Mesendoderm (in vitro differentiated cells): ENCODE results near the gene NCCRP1.

Source experiments
- DNase-seq: peaks from one replicate; pipeline ENCODE4 v3.0.0; 2013
- H2AK5ac ChIP-seq: 2 replicates; pipeline ENCODE4 v1.6.1; 2013; ENCODE audit warnings: low read length, inconsistent platforms
- H2BK120ac ChIP-seq: 2 replicates; pipeline ENCODE4 v1.6.1; 2013; ENCODE audit warnings: low read depth, mild to moderate bottlenecking, low read length, moderate library complexity, mixed read lengths
- H2BK15ac ChIP-seq: replicated peaks from 2 replicates; pipeline ENCODE4 v1.6.1; 2013; ENCODE audit warnings: low read depth, mild to moderate bottlenecking, moderate library complexity
- H2BK5ac ChIP-seq: 2 replicates; pipeline ENCODE4 v1.6.1; 2013; ENCODE audit warnings: low read length, inconsistent platforms
- H3K18ac ChIP-seq: 2 replicates; pipeline ENCODE4 v1.6.1; 2013; ENCODE audit warnings: mild to moderate bottlenecking, low read length, mixed read lengths
- H3K23ac ChIP-seq: one replicate; pipeline ENCODE4 v1.6.1; 2013; ENCODE audit warnings: low read length
- H3K27ac ChIP-seq: 2 replicates; pipeline ENCODE4 v1.5.1; 2013; ENCODE audit warnings: low read depth, mild to moderate bottlenecking, inconsistent platforms, low read length, moderate library complexity
- H3K27me3 ChIP-seq: 2 replicates; pipeline ENCODE4 v1.6.1; 2013; ENCODE audit warnings: low read length, control low read depth, mild to moderate bottlenecking, inconsistent platforms; ENCODE audit not compliant: insufficient read depth, poor library complexity
- H3K36me3 ChIP-seq: 2 replicates; pipeline ENCODE4 v1.6.1; 2013; ENCODE audit warnings: low read length, inconsistent platforms; ENCODE audit not compliant: control insufficient read depth, insufficient read depth
- H3K4ac ChIP-seq: one replicate; pipeline ENCODE4 v1.6.1; 2013; ENCODE audit warnings: low read depth, mild to moderate bottlenecking, low read length, moderate library complexity
- H3K4me1 ChIP-seq: 2 replicates; pipeline ENCODE4 v1.6.1; 2013; ENCODE audit warnings: low read depth, low read length, inconsistent platforms; ENCODE audit not compliant: control insufficient read depth
- H3K4me2 ChIP-seq: 2 replicates; pipeline ENCODE4 v1.6.1; 2013; ENCODE audit warnings: low read length
- H3K4me3 ChIP-seq: 2 replicates; pipeline ENCODE4 v1.5.1; 2013; ENCODE audit warnings: mild to moderate bottlenecking, low read length
- H3K56ac ChIP-seq: one replicate; pipeline ENCODE4 v1.6.1; 2013; ENCODE audit warnings: low read length
- H3K79me1 ChIP-seq: 2 replicates; pipeline ENCODE4 v1.6.1; 2013; ENCODE audit warnings: low read length, inconsistent platforms
- H3K79me2 ChIP-seq: 2 replicates; pipeline ENCODE4 v1.6.1; 2013; ENCODE audit warnings: mild to moderate bottlenecking, low read length; ENCODE audit not compliant: control insufficient read depth, insufficient read depth
- H3K9ac ChIP-seq: 2 replicates; pipeline ENCODE4 v1.6.1; 2013; ENCODE audit warnings: low read length, inconsistent platforms
- H4K5ac ChIP-seq: one replicate; pipeline ENCODE4 v1.6.1; 2013; ENCODE audit warnings: low read length
- H4K8ac ChIP-seq: one replicate; pipeline ENCODE4 v1.6.1; 2013; ENCODE audit warnings: low read depth, mild to moderate bottlenecking, control low read depth, low read length, moderate library complexity
- WGBS: extraction: QIAGEN DNeasy Blood & Tissue Kit; methylation state at CpG from one replicate; pipeline ENCODE4 v1.1.7; 2013; ENCODE audit warnings: low lambda C conversion rate, missing lambda C conversion rate; ENCODE audit not compliant: insufficient coverage; ENCODE audit errors: extremely low coverage; 5-methylcytosine and 5-hydroxymethylcytosine counted together

The NCCRP1 gene

DNA sequence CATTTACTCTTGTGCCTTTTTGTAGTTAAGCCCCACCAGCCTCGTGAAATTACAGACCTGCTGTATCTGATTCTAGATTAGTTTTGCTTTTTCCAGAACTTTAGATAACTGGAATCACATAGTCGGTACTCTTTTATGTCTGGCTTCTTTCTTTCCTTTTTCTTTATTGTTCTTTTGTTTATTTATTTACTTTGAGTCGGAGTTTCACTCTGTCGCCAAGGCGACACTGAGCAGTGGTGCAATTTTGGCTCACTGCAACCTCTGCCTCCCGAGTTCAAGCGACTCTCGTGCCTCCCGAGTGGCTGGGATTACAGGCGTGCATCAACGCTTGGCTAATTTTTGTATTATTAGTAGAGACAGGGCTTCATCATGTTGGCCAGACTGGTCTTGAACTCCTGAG is 6.0 kb upstream of the NCCRP1 start:
- Histone ChIP-seq H3K18ac (no peak overlapping the region), H3K4ac (no peak overlapping the region), H3K79me1 (no peaks in the 10 kb centered on the region), H3K27ac (no peak overlapping the region), H4K8ac (no peak overlapping the region), H3K27me3 (no peaks in the 10 kb centered on the region), H3K23ac (no peak overlapping the region), H3K9ac (no peak overlapping the region), H2BK15ac (no peak overlapping the region), H2BK5ac (no peak overlapping the region), H3K4me3 (no peak overlapping the region), H3K4me1 (no peaks in the 10 kb centered on the region), H4K5ac (no peak overlapping the region), H2BK120ac (no peak overlapping the region), H2AK5ac (no peak overlapping the region), H3K4me2 (no peak overlapping the region), H3K79me2 (no peaks in the 10 kb centered on the region), H3K36me3 (no peaks in the 10 kb centered on the region), H3K56ac (no peak overlapping the region)
- no CpG with 5 or more reads among the region's 11 CpGs for WGBS
- peak; percentile 18 for DNase-seq

GRCh38 chr19:39192846-39193245 is 3.9 kb upstream of the NCCRP1 start:
- no peak overlapping the region for H2BK15ac ChIP-seq
- WGBS, result no CpG with 5 or more reads among the region's 2 CpGs

GRCh38 chr19:39193803-39194202 is 3.0 kb upstream of the NCCRP1 start:
- H2AK5ac ChIP-seq, result no peak overlapping the region
- DNase-seq, result no peak
- H3K4me2 ChIP-seq, result no peak overlapping the region
- no peaks in the 10 kb centered on the region for H3K4me1 ChIP-seq
- no peak overlapping the region for H4K5ac ChIP-seq
- H3K27ac ChIP-seq, result no peak overlapping the region
- no peak overlapping the region for H2BK15ac ChIP-seq
- H3K4me3 ChIP-seq, result no peak overlapping the region
- no peak overlapping the region for H4K8ac ChIP-seq
- no peaks in the 10 kb centered on the region for H3K36me3 ChIP-seq
- H3K56ac ChIP-seq, result no peak overlapping the region
- peaks cover 7% of the 10 kb centered on the region for H3K27me3 ChIP-seq
- no peaks in the 10 kb centered on the region for H3K79me1 ChIP-seq
- no peak overlapping the region for H2BK120ac ChIP-seq
- H3K79me2 ChIP-seq, result no peaks in the 10 kb centered on the region
- no peak overlapping the region for H3K18ac ChIP-seq
- H3K9ac ChIP-seq, result no peak overlapping the region
- no CpG with 5 or more reads among the region's 8 CpGs for WGBS
- H3K23ac ChIP-seq, result no peak overlapping the region
- H2BK5ac ChIP-seq, result no peak overlapping the region
- no peak overlapping the region for H3K4ac ChIP-seq

More at GRCh38 chr19:39192846-39193245, 3.9 kb upstream of the NCCRP1 start:
- Histone ChIP-seq H3K9ac (no peak overlapping the region), H3K27me3 (peaks cover 4% of the 10 kb centered on the region), H3K4ac (no peak overlapping the region), H3K36me3 (no peaks in the 10 kb centered on the region), H3K4me2 (no peak overlapping the region), H3K23ac (no peak overlapping the region), H3K18ac (no peak overlapping the region), H4K5ac (no peak overlapping the region), H3K56ac (no peak overlapping the region), H4K8ac (no peak overlapping the region), H2BK5ac (no peak overlapping the region), H3K4me3 (no peak overlapping the region), H2AK5ac (no peak overlapping the region), H3K79me2 (no peaks in the 10 kb centered on the region), H3K79me1 (no peaks in the 10 kb centered on the region), H3K27ac (no peak overlapping the region), H3K4me1 (no peaks in the 10 kb centered on the region), H2BK120ac (no peak overlapping the region)
- no peak for DNase-seq

- Histone ChIP-seq H3K4me2 (no peak overlapping the region), H3K27ac (no peak overlapping the region), H3K79me1 (no peaks in the 10 kb centered on the region), H3K56ac (no peak overlapping the region), H3K36me3 (no peaks in the 10 kb centered on the region), H3K4me1 (no peaks in the 10 kb centered on the region), H3K27me3 (peaks cover 7% of the 10 kb centered on the region), H2AK5ac (no peak overlapping the region), H2BK15ac (no peak overlapping the region), H2BK120ac (no peak overlapping the region), H2BK5ac (no peak overlapping the region), H3K79me2 (no peaks in the 10 kb centered on the region), H3K23ac (no peak overlapping the region), H3K18ac (no peak overlapping the region), H3K9ac (no peak overlapping the region), H3K4me3 (no peak overlapping the region), H3K4ac (no peak overlapping the region), H4K5ac (no peak overlapping the region), H4K8ac (no peak overlapping the region)
- peak; percentile 84 for DNase-seq
- WGBS, result no CpG with 5 or more reads among the region's 9 CpGs
Observed at GRCh38 chr19:39194832-39195542, 1.8 kb upstream of the NCCRP1 start.

- no peak overlapping the region for H3K4me3 ChIP-seq
- H2BK120ac ChIP-seq, result no peak overlapping the region
- no CpG with 5 or more reads among the region's 9 CpGs for WGBS
- no peaks in the 10 kb centered on the region for H3K4me1 ChIP-seq
- H4K5ac ChIP-seq, result no peak overlapping the region
- no peak overlapping the region for H2AK5ac ChIP-seq
- H4K8ac ChIP-seq, result no peak overlapping the region
- H2BK5ac ChIP-seq, result no peak overlapping the region
- no peak overlapping the region for H3K9ac ChIP-seq
- no peak overlapping the region for H2BK15ac ChIP-seq
- H3K36me3 ChIP-seq, result no peaks in the 10 kb centered on the region
- H3K27ac ChIP-seq, result no peak overlapping the region
- no peak overlapping the region for H3K56ac ChIP-seq
- H3K18ac ChIP-seq, result no peak overlapping the region
- no peak overlapping the region for H3K23ac ChIP-seq
- no peak overlapping the region for H3K4ac ChIP-seq
- no peaks in the 10 kb centered on the region for H3K79me2 ChIP-seq
- no peaks in the 10 kb centered on the region for H3K79me1 ChIP-seq
- peaks cover 7% of the 10 kb centered on the region for H3K27me3 ChIP-seq
- DNase-seq, result no peak
- H3K4me2 ChIP-seq, result no peak overlapping the region
Observed at GRCh38 chr19:39195755-39196154, 1.0 kb upstream of the NCCRP1 start.

- WGBS, result no CpG with 5 or more reads among the region's 7 CpGs
- H2BK15ac ChIP-seq, result no peak overlapping the region
- no peak overlapping the region for H2AK5ac ChIP-seq
- no peak overlapping the region for H3K4ac ChIP-seq
- H3K36me3 ChIP-seq, result no peaks in the 10 kb centered on the region
- H3K56ac ChIP-seq, result no peak overlapping the region
- H3K4me1 ChIP-seq, result no peaks in the 10 kb centered on the region
- no peaks in the 10 kb centered on the region for H3K79me1 ChIP-seq
- no peak overlapping the region for H3K23ac ChIP-seq
- H3K79me2 ChIP-seq, result no peaks in the 10 kb centered on the region
- H3K18ac ChIP-seq, result no peak overlapping the region
- H3K4me2 ChIP-seq, result no peak overlapping the region
- H2BK120ac ChIP-seq, result no peak overlapping the region
- no peak overlapping the region for H3K9ac ChIP-seq
- no peak overlapping the region for H3K27ac ChIP-seq
- no peak overlapping the region for H4K8ac ChIP-seq
- no peak overlapping the region for H2BK5ac ChIP-seq
- DNase-seq, result peak; percentile 39
- no peak overlapping the region for H4K5ac ChIP-seq
- H3K4me3 ChIP-seq, result no peak overlapping the region
- peaks cover 7% of the 10 kb centered on the region for H3K27me3 ChIP-seq
Observed at GRCh38 chr19:39196320-39196719, 444 bp upstream of the NCCRP1 start.
